Glomerular endothelial cell (primary cell): ENCODE measurements around the gene TMEM63A. TPM values are rescaled to one million over a fixed set of nuclear protein-coding genes. Genes with fewer than 3 reads are reported as not detected.
"Not testable (repeated sequence)": the region's sequence is repeated elsewhere in the genome, so short reads cannot be mapped to it uniquely, and the experiment has no call there.

ENCODE experiments used
- DNase-seq: peaks from one replicate; pipeline ENCODE4 v3.0.0-alpha.2; 2011; ENCODE audit warnings: low read depth, low spot score; ENCODE audit errors: extremely low read depth
- total RNA-seq: library from RNA; depleted of rRNA; stranded (reverse); fragments of >200 nt; gene quantifications from 2 replicates; pipeline ENCODE4 v1.2.3, GENCODE V29; 2015

The TMEM63A gene
- total RNA-seq, 1 donor from 2014 or later = 29.7 TPM

DNA sequence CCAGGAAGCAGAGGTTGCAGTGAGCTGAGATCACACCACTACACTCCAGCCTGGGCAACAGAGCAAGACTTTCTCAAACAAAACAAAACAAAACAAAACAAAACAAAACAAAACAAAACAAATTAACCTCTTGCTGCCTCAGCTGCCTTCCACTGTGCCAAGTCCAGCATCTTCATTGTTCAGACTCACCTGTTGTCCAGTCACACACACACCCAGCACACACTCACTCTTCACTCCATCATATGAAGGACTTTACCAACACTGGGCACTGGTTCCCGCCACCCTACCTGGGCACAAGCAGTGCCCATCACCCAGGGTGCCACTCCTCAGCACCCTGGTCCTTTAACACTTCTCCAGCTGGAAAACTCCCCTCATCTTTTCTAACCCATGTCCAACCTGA, 27.3 kb upstream of the TMEM63A start:
- no peak for DNase-seq

- DNase-seq = no peak
Observed at GRCh38 chr1:225908773-225909172, 26.6 kb upstream of the TMEM63A start.

- no peak for DNase-seq
Observed at GRCh38 chr1:225908013-225908640, 25.9 kb upstream of the TMEM63A start.

GRCh38 chr1:225907341-225907740, 25.2 kb upstream of the TMEM63A start:
- no peak for DNase-seq

- no peak for DNase-seq
Observed at GRCh38 chr1:225906467-225906866, 24.3 kb upstream of the TMEM63A start.

DNA sequence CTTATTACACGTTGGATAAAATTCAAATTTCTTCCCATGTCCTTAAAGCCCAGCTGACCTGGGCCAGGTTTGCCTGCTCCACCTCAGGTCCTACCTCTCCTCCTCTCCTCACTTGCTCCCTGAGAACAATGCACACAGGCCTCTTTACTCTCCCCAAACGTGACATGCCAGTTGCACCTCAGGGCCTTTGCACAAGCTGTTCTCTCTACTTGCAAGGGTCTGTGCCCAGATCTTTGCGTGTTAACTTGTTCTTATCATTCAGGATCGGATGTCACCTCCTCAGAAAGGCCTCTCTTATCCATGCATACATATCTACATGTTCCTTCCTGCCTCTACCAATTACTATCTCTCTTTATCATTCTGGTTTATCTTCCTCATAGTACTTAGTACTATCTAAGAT, 21.4 kb upstream of the TMEM63A start:
- no peak for DNase-seq

GRCh38 chr1:225899044-225899925, 17.1 kb upstream of the TMEM63A start:
- no peak for DNase-seq

- DNase-seq = no peak
Observed at GRCh38 chr1:225897595-225898514, 15.7 kb upstream of the TMEM63A start.

DNA sequence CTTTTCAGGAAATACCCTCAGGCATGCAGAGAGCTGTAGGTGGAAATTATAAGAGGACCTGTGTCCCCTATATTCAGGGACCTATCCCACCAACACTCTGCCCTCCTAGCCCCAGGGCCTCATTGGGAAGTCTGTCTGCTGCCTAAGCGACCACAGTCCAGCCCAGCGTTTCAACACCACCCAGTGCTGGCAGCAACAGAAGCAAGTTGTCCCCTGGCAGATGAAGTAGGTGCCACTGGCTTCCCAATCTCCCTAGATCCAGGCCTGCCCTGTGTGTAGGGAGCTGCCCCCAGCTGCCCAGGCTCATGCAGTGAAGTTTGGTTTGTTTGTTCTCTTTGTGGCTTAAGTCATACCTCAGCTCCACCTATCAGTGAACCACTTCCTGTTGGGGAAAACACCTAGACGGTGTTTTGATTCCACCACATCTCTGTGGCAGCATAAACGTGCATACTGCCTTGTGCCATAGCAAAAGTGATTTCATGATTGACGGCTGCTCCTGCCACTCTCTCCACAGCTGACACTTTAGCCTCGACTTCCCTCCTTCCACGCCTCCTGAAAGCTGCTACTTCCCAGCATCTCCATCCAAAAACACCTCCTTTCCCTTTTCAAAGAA, 14.9 kb upstream of the TMEM63A start:
- DNase-seq = no peak

- no peak for DNase-seq
Observed at GRCh38 chr1:225896494-225896893, 14.3 kb upstream of the TMEM63A start.

DNA sequence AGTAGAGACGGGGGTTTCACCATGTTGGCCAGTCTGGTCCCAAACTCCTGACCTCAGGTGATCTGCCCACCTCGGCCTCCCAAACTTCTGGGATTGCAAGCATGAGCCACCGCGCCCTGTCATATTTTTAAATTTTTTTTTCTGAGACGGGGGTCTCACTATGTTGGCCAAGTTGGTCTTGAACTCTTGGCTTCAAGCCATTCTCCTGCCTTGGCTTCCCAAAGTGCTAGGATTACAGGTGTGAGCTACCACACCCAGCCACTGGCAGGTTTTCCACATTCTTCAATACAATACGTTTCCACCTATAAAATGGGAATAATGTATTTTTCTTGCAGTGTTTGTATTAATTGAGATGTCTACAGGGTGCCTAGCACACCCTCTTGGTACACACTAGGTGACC, 10.1 kb upstream of the TMEM63A start:
- DNase-seq = no peak

DNA sequence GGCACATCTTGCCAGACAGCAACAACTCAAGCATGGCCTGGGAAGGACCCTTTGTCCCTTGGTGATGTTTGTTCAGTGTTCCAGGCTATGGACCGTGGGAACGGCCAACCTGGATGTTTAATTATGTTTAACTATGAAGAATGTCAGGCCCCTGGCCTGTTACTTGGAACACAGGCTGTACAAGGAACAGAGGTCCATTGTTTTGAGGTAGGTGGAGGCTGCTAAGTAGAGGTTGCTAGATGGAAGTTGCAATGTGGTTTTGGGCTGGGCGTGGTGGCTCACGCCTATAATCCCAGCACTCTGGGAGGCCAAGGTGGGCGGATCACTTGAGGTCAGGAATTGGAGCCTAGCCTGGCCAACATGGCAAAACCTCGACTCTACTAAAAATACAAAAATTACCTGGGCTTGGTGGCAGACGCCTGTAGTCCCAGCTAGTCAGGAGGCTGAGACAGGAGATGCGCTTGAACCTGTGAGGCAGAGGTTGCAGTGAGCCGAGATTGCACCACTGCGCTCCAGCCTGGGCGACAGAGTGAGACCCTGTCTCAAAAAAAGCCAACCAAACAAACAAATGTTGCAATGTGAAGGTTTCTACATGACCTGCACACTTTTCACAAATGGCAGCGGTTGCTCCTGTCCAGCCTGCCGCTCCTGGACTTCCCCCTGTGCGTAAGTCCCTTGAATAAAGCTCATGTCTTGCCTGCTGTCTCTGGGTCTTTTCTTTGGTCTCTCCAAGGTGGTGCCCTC, 9.2 kb upstream of the TMEM63A start:
- DNase-seq = no peak

DNA sequence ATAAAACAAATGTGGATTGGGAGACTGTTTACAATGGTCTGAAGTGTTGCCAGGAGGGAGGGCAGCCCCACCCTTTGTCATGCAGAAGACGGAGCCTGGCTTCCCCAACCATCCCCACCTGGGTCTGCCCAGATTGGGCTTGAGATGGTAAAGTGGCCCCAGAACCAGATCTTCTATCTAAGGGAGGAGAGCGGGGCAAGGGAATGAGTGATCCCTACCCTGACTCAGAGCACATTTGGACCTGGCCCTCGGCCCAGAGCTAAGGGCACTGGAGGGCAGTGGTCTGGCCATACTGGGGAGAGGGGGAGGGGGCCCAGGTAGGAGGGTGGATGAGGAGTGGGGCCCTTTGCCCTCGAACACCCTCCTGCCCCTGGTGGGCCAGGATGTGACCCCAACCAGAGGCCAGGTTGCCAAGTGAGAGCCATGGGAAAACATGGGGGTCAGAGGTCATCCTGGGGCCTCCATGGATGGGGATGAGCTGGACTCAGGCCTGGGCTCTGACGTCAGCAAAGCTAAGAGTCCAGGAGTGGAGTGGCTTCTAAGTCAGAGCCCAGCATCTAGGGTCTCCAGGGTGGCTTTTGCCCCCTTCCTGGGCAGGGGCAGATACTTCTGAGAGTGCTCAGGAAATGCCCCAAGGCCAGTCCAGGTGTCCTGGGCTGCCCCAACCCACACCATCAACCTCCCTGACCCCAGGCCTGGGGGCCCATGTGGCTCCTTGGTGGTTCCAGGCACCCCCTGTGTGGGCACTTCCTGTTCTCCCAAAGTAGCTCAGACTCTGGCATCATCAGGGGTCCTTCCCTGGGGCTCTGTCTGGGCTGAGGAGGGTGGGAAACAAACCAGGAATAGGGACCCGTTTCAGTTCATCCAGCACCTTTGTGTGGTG, 8.4 kb upstream of the TMEM63A start:
- DNase-seq = no peak

DNA sequence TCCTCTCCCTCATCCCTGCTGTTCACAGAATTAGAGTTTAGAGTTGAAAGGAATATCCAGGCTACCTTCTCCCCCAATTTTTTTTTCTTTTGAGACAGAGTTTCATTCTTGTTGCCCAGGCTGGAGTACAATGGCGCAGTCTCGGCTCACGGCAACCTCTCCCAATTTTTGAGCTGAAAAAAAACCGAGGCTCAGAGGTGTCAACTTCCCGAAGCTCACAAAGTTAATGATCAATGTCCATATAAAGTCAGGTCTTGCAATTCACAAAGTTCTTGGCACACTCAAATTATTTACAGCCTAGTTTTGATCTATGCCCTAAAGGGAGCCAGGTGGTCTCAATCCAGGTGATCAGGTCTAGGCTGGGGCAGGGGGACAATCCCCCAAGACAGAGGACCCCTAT, 7.6 kb upstream of the TMEM63A start:
- no peak for DNase-seq

- DNase-seq = no peak
Observed at GRCh38 chr1:225888898-225889601, 6.9 kb upstream of the TMEM63A start, which contains the start of gene LEFTY1. Gene LEFTY1, minus strand, starts transcription at chr1:225889146. Its CDS starts 80 bp downstream, at chr1:225889066.

GRCh38 chr1:225888289-225888897, 6.2 kb upstream of the TMEM63A start:
- DNase-seq = no peak

- DNase-seq = not testable (repeated sequence)
Observed at GRCh38 chr1:225887554-225888288, 5.5 kb upstream of the TMEM63A start.
